ENCODE results near the gene NETO2. TPM values are rescaled to one million over a fixed set of nuclear protein-coding genes. Genes with fewer than 3 reads are reported as not detected.

The NETO2 gene
- total and polyA plus RNA-seq, 2 of the 13 experiments (the other 11 are each of a cell fraction or from before 2014, with no cell fraction given), result 8.2 to 13.5 TPM

DNA sequence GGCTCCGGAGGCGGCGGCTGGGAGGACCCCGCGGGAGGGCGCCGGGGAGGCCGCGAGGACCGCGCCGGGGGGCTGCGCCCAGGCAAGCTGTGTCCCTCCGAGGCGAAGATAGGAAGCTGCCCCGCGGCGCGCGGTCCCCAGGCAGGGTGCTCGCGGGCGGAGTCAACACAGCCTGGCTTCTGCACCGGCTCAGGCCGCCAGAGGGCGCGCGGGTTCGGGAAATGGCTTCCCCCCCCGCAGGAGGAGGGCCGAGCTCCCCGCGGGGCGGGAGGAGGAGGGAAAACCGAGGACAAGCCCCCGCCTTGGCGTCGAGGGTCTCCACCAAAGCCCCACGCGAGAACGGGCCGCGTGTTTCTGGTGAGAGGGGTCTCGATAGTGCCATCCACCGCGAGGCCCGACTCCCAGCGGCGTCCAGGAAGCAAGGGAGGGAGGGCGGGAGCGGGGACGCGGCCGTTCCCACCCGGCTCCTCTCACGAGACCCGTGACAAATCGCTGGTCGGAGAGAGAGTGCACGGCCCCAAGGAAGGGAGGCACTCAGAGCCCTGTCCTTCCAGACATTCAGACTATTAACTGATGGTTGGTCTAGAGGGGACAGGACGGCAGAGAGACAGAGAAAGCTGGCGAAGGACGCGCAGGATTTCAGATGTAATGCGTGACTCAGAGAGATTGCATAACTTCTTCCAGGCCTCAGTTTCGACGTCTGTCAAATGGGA is 105.8 kb downstream of the NETO2 start (continued):
- TF ChIP-seq, protein P1, sequence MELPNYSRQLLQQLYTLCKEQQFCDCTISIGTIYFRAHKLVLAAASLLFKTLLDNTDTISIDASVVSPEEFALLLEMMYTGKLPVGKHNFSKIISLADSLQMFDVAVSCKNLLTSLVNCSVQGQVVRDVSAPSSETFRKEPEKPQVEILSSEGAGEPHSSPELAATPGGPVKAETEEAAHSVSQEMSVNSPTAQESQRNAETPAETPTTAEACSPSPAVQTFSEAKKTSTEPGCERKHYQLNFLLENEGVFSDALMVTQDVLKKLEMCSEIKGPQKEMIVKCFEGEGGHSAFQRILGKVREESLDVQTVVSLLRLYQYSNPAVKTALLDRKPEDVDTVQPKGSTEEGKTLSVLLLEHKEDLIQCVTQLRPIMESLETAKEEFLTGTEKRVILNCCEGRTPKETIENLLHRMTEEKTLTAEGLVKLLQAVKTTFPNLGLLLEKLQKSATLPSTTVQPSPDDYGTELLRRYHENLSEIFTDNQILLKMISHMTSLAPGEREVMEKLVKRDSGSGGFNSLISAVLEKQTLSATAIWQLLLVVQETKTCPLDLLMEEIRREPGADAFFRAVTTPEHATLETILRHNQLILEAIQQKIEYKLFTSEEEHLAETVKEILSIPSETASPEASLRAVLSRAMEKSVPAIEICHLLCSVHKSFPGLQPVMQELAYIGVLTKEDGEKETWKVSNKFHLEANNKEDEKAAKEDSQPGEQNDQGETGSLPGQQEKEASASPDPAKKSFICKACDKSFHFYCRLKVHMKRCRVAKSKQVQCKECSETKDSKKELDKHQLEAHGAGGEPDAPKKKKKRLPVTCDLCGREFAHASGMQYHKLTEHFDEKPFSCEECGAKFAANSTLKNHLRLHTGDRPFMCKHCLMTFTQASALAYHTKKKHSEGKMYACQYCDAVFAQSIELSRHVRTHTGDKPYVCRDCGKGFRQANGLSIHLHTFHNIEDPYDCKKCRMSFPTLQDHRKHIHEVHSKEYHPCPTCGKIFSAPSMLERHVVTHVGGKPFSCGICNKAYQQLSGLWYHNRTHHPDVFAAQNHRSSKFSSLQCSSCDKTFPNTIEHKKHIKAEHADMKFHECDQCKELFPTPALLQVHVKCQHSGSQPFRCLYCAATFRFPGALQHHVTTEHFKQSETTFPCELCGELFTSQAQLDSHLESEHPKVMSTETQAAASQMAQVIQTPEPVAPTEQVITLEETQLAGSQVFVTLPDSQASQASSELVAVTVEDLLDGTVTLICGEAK (IDR thresholded peaks at IDR 0.05), result no peak
- TF ChIP-seq, protein P1 (CRISPR knock-in tag; IDR thresholded peaks at IDR 0.05), result no peak
- TF ChIP-seq ZNF326 (CRISPR knock-in tag; IDR thresholded peaks at IDR 0.05; ENCODE audit: borderline replicate concordance) (no peak), ZNF720 (CRISPR knock-in tag; IDR thresholded peaks at IDR 0.05) (no peak), PHF20 (CRISPR knock-in tag; IDR thresholded peaks at IDR 0.05) (peak; percentile 53; the same call in 1 of the 2 replicates), ZNF549 (CRISPR knock-in tag; IDR thresholded peaks at IDR 0.05) (no peak), ZNF616 (CRISPR knock-in tag; IDR thresholded peaks at IDR 0.05; ENCODE audit: low read depth) (no peak), ZNF441 (CRISPR knock-in tag; IDR thresholded peaks at IDR 0.05; ENCODE audit: borderline replicate concordance) (no peak), ZNF589 (CRISPR knock-in tag; conservative IDR thresholded peaks at IDR 0.05) (no peak), NCOR1 (IDR thresholded peaks at IDR 0.05; ENCODE audit: borderline replicate concordance, low read length) (no peak), GZF1 (CRISPR knock-in tag; IDR thresholded peaks at IDR 0.05) (no peak), CHD2 (IDR thresholded peaks at IDR 0.05; ENCODE audit: low read depth, low read length) (peak; percentile 70; the same call in 1 of the 2 replicates), ZNF749 (CRISPR knock-in tag; IDR thresholded peaks at IDR 0.05; ENCODE audit: borderline replicate concordance) (no peak), ELF1 (CRISPR knock-in tag; IDR thresholded peaks at IDR 0.05) (peak; percentile 65), ZMAT3 (CRISPR knock-in tag; conservative IDR thresholded peaks at IDR 0.05) (peak; percentile 88)
- TF ChIP-seq, protein P2, sequence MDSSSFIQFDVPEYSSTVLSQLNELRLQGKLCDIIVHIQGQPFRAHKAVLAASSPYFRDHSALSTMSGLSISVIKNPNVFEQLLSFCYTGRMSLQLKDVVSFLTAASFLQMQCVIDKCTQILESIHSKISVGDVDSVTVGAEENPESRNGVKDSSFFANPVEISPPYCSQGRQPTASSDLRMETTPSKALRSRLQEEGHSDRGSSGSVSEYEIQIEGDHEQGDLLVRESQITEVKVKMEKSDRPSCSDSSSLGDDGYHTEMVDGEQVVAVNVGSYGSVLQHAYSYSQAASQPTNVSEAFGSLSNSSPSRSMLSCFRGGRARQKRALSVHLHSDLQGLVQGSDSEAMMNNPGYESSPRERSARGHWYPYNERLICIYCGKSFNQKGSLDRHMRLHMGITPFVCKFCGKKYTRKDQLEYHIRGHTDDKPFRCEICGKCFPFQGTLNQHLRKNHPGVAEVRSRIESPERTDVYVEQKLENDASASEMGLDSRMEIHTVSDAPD (CRISPR knock-in tag; IDR thresholded peaks at IDR 0.05), result 0 out of 2 replicates have a peak, but pooled peaks have one; percentile 55

All from HepG2 (cell line).